ENCODE results near the gene TENT5A. TPM values are rescaled to one million over a fixed set of nuclear protein-coding genes. Genes with fewer than 3 reads are reported as not detected.
"Not testable (repeated sequence)": the region's sequence is repeated elsewhere in the genome, so short reads cannot be mapped to it uniquely, and the experiment has no call there.

The TENT5A gene
- total RNA-seq, 2 donors from 2014 or later = 30.0 to 36.6 TPM

- intact Hi-C loops (cut with DNase I) = loop anchor here in 1 of 2 donors (5.0 to 10.0 kb wide), 6 partner anchors 231 to 1147 kb away; no protein-coding TSS in a partner anchor
- ATAC-seq (peak; percentile 53 to 62), DNase-seq (peak; percentile 88)
Measured at GRCh38 chr6:81753711-81754577, 1.5 kb upstream of the TENT5A start.

- ATAC-seq (peak; percentile 85 to 91), DNase-seq (peak; percentile 95)
- intact Hi-C loops (cut with DNase I) = loop anchor here in 1 of 2 donors (5.0 to 10.0 kb wide), 6 partner anchors 232 to 1146 kb away; no protein-coding TSS in a partner anchor
Measured at GRCh38 chr6:81752921-81753710, 635 bp upstream of the TENT5A start.

GRCh38 chr6:81751388-81752083 lies 945 bp downstream of the TENT5A start:
- intact Hi-C loops (cut with DNase I) = loop anchor here in 1 of 2 donors (5.0 to 10.0 kb wide), 6 partner anchors 233 to 1144 kb away; no protein-coding TSS in a partner anchor
- ATAC-seq (peak; percentile 12 to 17), DNase-seq (peak; percentile 81)

DNA sequence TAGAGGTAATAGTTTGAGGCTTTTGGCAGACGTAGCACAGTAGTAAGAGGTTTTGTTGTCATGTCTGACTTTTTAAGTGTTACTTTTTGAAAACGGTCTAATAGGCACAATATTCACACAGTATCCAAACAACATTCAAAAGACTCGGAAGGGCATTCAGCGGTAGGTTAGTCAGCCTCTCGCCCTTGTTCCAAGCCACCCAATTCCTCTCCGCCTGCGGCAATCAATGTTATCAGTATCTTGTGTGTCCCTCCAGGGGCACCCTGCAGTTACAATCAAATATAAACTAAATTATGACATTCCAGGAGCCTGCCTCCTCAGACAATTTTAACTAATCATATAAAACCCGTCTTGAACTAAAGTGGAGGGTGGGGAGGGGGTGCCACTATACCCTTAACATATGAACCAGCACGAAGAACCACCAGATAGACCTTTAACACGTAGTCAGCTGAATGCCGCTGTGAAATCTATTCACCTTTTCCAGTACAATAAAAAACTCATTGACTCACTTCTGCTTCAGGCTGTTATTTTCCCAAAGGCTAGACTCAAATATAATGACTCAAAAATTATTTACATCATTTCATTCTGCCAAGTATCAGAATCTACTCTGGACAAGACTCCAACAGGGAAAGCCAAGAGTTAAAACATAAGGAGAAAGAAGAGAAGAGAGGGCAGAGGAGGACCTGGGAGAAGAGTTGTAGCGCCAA lies 1.6 kb downstream of the TENT5A start:
- DNase-seq = no peak
- intact Hi-C loops (cut with DNase I) = loop anchor here in 1 of 2 donors (5.0 to 10.0 kb wide), 6 partner anchors 234 to 1144 kb away; no protein-coding TSS in a partner anchor
- no peak for ATAC-seq

DNA sequence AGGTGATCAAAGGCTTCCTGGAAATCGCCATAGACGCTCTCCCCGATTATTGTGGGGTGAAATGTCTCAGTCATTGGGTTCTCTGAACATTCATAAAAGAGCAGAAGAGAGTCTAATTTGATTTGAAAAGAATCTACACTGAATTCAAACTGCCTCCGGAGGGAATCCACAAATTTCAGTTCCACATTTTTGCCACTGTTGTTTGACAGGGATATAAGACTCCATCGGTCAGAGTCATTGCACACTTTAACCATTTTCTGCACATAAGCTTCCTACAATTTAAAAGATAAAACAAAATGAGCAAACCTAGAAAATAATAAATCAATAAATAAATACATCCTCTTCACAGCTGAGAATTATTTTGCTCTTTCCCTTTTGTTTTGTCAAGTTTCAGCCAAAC lies 2.3 kb downstream of the TENT5A start:
- DNase-seq (no peak), ATAC-seq (no peak)
- intact Hi-C loops (cut with DNase I) = loop anchor here in 1 of 2 donors (5.0 to 10.0 kb wide), 6 partner anchors 235 to 1143 kb away; no protein-coding TSS in a partner anchor

- intact Hi-C loops (cut with DNase I) = loop anchor here in 1 of 2 donors (5.0 to 10.0 kb wide), 8 partner anchors 67 to 1142 kb away; no protein-coding TSS in a partner anchor
- DNase-seq = no peak
- peak; percentile 2 to 12 for ATAC-seq
Measured at GRCh38 chr6:81749707-81750106, 2.8 kb downstream of the TENT5A start.

GRCh38 chr6:81748994-81749393 lies 3.5 kb downstream of the TENT5A start:
- intact Hi-C loops (cut with DNase I) = loop anchor here in 1 of 2 donors (5.0 to 10.0 kb wide), 2 partner anchors 67 to 234 kb away; no protein-coding TSS in a partner anchor
- no peak for DNase-seq
- ATAC-seq = no peak

DNA sequence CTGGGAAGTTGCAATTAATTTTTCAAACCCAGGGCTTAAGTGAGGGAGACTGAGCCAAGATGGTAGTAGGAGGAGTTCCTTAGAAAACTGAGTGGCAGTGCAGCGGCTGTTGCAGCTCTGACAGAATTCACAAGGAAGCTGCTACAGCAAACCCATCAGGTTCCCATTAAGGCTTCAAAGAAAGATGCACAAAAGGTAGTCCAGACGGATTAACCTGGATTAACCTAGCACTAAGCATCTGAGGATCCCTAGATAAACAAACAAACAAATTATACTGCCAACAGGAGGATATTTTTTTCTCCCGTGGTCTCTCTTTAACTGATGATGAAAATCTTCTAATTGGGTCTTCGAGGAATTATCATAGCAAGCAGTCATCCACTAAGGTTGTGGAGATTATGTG lies 5.2 kb downstream of the TENT5A start:
- intact Hi-C loops (cut with DNase I) = loop anchor here in 1 of 2 donors (5.0 to 10.0 kb wide), 2 partner anchors 65 to 233 kb away; no protein-coding TSS in a partner anchor
- ATAC-seq (no peak), DNase-seq (no peak)

DNA sequence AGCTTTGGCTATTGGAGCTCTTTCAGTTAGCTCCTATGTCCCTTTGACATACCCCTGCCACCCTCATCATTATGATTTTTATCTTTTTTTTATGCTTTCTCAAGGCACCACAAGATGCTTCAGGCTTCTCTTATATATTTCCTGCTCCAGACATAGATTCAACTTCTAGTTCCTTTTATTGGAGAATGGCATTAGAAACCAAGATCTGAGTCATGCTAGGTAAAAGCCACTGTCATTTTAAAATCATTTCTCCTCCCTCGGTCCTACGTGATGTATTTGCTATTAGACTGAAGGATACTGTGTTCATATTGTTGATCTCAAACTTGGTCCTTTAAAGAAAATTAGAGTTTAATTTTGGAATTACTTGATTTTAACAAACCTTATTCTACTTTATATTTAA lies 8.3 kb downstream of the TENT5A start:
- DNase-seq (no peak), ATAC-seq (no peak)
- intact Hi-C loops (cut with DNase I) = loop anchor here in 1 of 2 donors (10.0 kb wide), 1 partner anchor 229 kb away; no protein-coding TSS in a partner anchor

DNA sequence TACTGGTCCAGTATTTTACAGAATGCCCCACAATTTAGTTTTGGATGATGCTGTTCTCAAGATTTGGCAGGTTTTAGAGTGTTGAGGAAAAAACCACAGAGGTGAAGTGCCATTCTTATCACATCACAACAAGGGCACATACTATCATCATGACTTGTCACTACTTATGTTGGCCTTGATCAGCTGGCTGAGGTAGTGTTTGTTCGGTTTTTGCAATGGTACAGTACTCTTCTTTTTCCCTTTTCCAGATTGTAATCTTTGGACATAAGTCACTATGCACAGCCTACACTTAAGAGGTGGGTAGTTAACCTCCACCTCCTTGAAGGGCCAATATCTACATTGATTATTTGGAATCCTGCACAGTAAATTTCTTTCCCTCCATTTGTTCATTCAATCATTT lies 8.8 kb downstream of the TENT5A start:
- intact Hi-C loops (cut with DNase I) = loop anchor here in 1 of 2 donors (10.0 kb wide), 1 partner anchor 229 kb away; no protein-coding TSS in a partner anchor
- peak in 1 of 2 donors; percentile 39 for ATAC-seq

DNA sequence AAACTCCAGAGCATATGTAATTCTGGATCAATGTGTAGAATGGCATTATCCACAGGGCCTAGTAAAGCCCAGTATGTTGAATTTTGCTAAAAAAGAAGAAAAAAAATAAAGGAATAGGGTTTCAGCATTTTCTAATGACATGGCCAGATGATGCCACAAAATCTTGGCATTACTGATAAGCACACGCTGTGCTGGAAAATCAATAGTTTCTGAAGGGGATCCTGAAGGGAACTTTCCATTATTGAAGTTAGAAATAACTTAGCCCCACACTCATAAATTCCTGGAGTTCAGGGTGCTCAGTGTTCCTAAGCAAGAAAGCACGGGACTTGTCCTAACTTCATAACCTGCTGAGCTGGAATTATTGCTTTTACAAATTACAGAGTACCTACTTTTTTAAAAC lies 10.8 kb downstream of the TENT5A start:
- no peak for DNase-seq
- intact Hi-C loops (cut with DNase I) = loop anchor here in 1 of 2 donors (10.0 kb wide), 1 partner anchor 227 kb away; no protein-coding TSS in a partner anchor
- no peak for ATAC-seq

More for the DNA sequence above, 8.8 kb downstream of the TENT5A start:
- no peak for DNase-seq

GRCh38 chr6:81740591-81740990 lies 11.9 kb downstream of the TENT5A start:
- not testable (repeated sequence) for DNase-seq, ATAC-seq
- intact Hi-C loops (cut with DNase I) = loop anchor here in 1 of 2 donors (10.0 kb wide), 1 partner anchor 226 kb away; no protein-coding TSS in a partner anchor

GRCh38 chr6:81739230-81740195 lies 13.0 kb downstream of the TENT5A start:
- DNase-seq (no peak), ATAC-seq (no peak)
- intact Hi-C loops (cut with DNase I) = loop anchor here in 1 of 2 donors (10.0 kb wide), 1 partner anchor 225 kb away; no protein-coding TSS in a partner anchor

- ATAC-seq = no peak
- intact Hi-C loops (cut with DNase I) = no loop called here
- no peak for DNase-seq
Measured at GRCh38 chr6:81736428-81736827, 16.1 kb downstream of the TENT5A start.

DNA sequence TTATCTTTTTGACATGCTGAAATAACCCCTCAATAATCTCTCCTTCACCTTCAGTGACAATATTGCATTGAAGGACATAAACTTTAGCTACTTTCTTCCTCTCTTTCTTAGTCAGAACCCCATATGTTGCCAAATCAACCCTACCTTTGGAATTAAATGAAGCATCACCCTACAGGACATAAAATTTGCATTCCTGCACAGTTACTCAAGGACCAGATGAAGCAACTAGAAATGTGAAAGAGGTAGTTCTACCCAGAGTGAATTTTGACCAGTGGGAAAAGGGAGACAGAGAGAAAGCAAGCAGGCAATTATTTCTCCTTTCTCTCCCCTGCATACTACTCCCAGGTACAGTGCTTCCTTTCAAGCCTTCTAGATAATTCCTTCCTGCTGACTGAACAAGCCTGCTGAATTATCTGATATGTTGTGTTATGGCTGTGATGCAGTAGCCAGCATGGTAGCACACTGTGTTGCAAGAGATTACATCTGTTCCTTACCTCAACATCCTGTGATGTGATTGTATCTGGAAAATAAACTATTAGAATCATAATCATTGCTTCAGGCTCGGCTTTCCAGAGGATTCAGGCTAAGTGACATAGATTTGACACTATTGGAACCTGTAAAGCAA lies 16.6 kb downstream of the TENT5A start:
- ATAC-seq (no peak), DNase-seq (no peak)
- intact Hi-C loops (cut with DNase I) = no loop called here

- ATAC-seq (no peak), DNase-seq (no peak)
- intact Hi-C loops (cut with DNase I) = no loop called here
Measured at GRCh38 chr6:81734500-81735150, 17.9 kb downstream of the TENT5A start.

Data from left cardiac atrium (tissue), 4 donors.